K562 (cell line): ENCODE results near the gene TRAF3IP1. TPM values are rescaled to one million over a fixed set of nuclear protein-coding genes. Genes with fewer than 3 reads are reported as not detected.

Experiments used
- DNMT1 ChIP-seq: fragments of 450-650 bp; IDR thresholded peaks from 2 replicates; pipeline ENCODE4 v1.6.1; 2016; ENCODE audit warnings: antibody characterized with exemption, mild to moderate bottlenecking
- ESRRB ChIP-seq: fragments of 250-450 bp; sonication (Bioruptor Pico); IDR thresholded peaks from 2 replicates; pipeline ENCODE4 v1.5.0; 2020; ENCODE audit warnings: mild to moderate bottlenecking, moderate library complexity, borderline replicate concordance
- EWSR1 ChIP-seq: fragments of 450-650 bp; IDR thresholded peaks from 2 replicates; pipeline ENCODE4 v1.6.1; 2018; ENCODE audit warnings: borderline replicate concordance, mild to moderate bottlenecking, low read depth, moderate library complexity; ENCODE audit not compliant: partially characterized antibody
- FOXK2 ChIP-seq, 2 experiments: fragments of 450-650 bp; IDR thresholded peaks in 1 of 2; conservative IDR thresholded peaks in 1 of 2; 2 replicates each; pipeline ENCODE4 v1.6.1; 2016; ENCODE audit warnings: low read depth in 2 of 2, mild to moderate bottlenecking in 1 of 2
- GTF2E2 ChIP-seq: fragments of 200-800 bp; sonication (Bioruptor generic); IDR thresholded peaks from 2 replicates; pipeline ENCODE4 v1.6.1; 2016; ENCODE audit warnings: missing genetic modification characterization, missing compliant biosample characterization
- LCOR ChIP-seq: sonication (generic); formaldehyde crosslinking; IDR thresholded peaks from 2 replicates; pipeline ENCODE4 v1.8.0; 2022; ENCODE audit warnings: mild to moderate bottlenecking, missing genetic modification reagents
- POLR2A ChIP-seq: fragments of 450-650 bp; conservative IDR thresholded peaks from 2 replicates; pipeline ENCODE4 v1.6.1; 2016
- SP2 ChIP-seq: IDR thresholded peaks from 2 replicates; pipeline ENCODE4 v1.6.1; 2011; ENCODE audit warnings: mild to moderate bottlenecking, low read depth, low read length, moderate library complexity; ENCODE audit not compliant: poor library complexity, severe bottlenecking; ENCODE audit errors: extremely low read depth
- TOE1 ChIP-seq, 2 experiments: fragments of 450-650 bp in 1 of 2; sonication (generic) in 1 of 2; formaldehyde crosslinking in 1 of 2; IDR thresholded peaks; 2 replicates each; pipeline versions ENCODE4 v1.7.1 to v1.8.0; 2016 to 2022; ENCODE audit warnings: borderline replicate concordance in 2 of 2, mild to moderate bottlenecking in 2 of 2, antibody characterized with exemption in 1 of 2, inconsistent platforms in 1 of 2, low read depth in 1 of 2, missing genetic modification reagents in 1 of 2, moderate library complexity in 1 of 2
- ZNF384 ChIP-seq: IDR thresholded peaks from 2 replicates; pipeline ENCODE4 v1.6.1; 2012; ENCODE audit warnings: low read depth, low read length, improper control_type of control experiment
- ZNF583 ChIP-seq: fragments of 250-450 bp; sonication (Bioruptor Pico); IDR thresholded peaks from 2 replicates; pipeline ENCODE4 v1.4.0; 2020
- ZNF79 ChIP-seq: fragments of 250-450 bp; sonication (Bioruptor Pico); IDR thresholded peaks from 2 replicates; pipeline ENCODE4 v1.4.0; 2020; ENCODE audit warnings: low read depth, mild to moderate bottlenecking, moderate library complexity
- polyA plus RNA-seq, 8 experiments: library from polyadenylated mRNA; depleted of rRNA in 4 of 8; stranded (reverse) in 5 of 8; unstranded in 3 of 8; fragments of >200 nt; fragmentation: Nextera tagmentation in 2 of 8; fragmentation: Illumina TruSeq in 1 of 8; extraction: Ambion mirVana in 2 of 8; extraction: Trizol in 1 of 8; gene quantifications; 2 replicates each; pipeline versions ENCODE4 v1.2.1 to v1.2.3, GENCODE V29; 2011 to 2014; ENCODE audit warnings: inconsistent platforms in 1 of 8, missing spikeins in 1 of 8
- total RNA-seq, 7 experiments: library from RNA; depleted of rRNA in 6 of 7; stranded (reverse); fragments of >200 nt in 6 of 7; fragmentation: Illumina TruSeq in 2 of 7; extraction: Trizol in 2 of 7; gene quantifications; 2 replicates each; pipeline versions ENCODE4 v1.2.1 to v1.2.3, GENCODE V29; 2011 to 2021; ENCODE audit warnings: low replicate concordance in 1 of 7
- TF ChIP-seq, protein P1 (sequence below): fragments of 250-450 bp; sonication (Bioruptor Pico); IDR thresholded peaks from 2 replicates; pipeline ENCODE4 v1.4.0; 2020; ENCODE audit warnings: mild to moderate bottlenecking, moderate library complexity
- TF ChIP-seq, protein P2 (sequence below): fragments of 450-650 bp; IDR thresholded peaks from 2 replicates; pipeline ENCODE4 v1.6.1; 2018; ENCODE audit not compliant: partially characterized antibody
- TF ChIP-seq, protein P3 (sequence below): IDR thresholded peaks from 2 replicates; pipeline ENCODE4 v1.6.1; 2014; ENCODE audit warnings: antibody characterized with exemption
- TF ChIP-seq, protein P4 (sequence below): fragments of 450-650 bp; IDR thresholded peaks from 2 replicates; pipeline ENCODE4 v1.7.1; 2018; ENCODE audit warnings: mild to moderate bottlenecking, low read depth; ENCODE audit not compliant: partially characterized antibody

TRAF3IP1 gene
- total and polyA plus RNA-seq, 9 of the 15 experiments (the other 6 are each of a cell fraction or from before 2014, with no cell fraction given), result 1.3 to 7.4 (median 3.4) TPM

DNA sequence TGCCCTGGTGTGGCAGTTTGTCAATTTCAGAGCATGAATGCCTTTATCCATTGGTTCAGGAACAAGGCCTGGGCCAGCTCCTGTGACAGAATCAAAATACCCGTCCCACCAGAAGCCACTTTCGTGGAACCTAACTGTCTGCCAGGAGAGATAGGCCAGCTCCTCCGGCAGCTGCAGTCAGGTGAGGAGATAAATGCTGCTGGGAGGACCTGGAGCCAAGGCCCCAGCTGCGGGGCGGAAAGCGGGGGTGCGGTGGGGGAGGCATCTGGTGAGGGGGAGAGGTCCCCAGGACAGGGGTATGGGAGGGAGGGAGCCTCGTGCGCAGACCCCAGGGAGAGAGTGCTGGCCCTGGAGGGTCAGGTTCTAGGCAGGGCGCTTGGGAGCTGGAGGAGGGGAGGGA, 102.0 kb downstream of the TRAF3IP1 start (continued):
- TF ChIP-seq, protein P1, sequence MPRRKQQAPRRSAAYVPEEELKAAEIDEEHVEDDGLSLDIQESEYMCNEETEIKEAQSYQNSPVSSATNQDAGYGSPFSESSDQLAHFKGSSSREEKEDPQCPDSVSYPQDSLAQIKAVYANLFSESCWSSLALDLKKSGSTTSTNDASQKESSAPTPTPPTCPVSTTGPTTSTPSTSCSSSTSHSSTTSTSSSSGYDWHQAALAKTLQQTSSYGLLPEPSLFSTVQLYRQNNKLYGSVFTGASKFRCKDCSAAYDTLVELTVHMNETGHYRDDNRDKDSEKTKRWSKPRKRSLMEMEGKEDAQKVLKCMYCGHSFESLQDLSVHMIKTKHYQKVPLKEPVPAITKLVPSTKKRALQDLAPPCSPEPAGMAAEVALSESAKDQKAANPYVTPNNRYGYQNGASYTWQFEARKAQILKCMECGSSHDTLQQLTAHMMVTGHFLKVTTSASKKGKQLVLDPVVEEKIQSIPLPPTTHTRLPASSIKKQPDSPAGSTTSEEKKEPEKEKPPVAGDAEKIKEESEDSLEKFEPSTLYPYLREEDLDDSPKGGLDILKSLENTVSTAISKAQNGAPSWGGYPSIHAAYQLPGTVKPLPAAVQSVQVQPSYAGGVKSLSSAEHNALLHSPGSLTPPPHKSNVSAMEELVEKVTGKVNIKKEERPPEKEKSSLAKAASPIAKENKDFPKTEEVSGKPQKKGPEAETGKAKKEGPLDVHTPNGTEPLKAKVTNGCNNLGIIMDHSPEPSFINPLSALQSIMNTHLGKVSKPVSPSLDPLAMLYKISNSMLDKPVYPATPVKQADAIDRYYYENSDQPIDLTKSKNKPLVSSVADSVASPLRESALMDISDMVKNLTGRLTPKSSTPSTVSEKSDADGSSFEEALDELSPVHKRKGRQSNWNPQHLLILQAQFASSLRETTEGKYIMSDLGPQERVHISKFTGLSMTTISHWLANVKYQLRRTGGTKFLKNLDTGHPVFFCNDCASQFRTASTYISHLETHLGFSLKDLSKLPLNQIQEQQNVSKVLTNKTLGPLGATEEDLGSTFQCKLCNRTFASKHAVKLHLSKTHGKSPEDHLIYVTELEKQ, result no peak
- TF ChIP-seq POLR2A, result no peak
- TF ChIP-seq, protein P2, sequence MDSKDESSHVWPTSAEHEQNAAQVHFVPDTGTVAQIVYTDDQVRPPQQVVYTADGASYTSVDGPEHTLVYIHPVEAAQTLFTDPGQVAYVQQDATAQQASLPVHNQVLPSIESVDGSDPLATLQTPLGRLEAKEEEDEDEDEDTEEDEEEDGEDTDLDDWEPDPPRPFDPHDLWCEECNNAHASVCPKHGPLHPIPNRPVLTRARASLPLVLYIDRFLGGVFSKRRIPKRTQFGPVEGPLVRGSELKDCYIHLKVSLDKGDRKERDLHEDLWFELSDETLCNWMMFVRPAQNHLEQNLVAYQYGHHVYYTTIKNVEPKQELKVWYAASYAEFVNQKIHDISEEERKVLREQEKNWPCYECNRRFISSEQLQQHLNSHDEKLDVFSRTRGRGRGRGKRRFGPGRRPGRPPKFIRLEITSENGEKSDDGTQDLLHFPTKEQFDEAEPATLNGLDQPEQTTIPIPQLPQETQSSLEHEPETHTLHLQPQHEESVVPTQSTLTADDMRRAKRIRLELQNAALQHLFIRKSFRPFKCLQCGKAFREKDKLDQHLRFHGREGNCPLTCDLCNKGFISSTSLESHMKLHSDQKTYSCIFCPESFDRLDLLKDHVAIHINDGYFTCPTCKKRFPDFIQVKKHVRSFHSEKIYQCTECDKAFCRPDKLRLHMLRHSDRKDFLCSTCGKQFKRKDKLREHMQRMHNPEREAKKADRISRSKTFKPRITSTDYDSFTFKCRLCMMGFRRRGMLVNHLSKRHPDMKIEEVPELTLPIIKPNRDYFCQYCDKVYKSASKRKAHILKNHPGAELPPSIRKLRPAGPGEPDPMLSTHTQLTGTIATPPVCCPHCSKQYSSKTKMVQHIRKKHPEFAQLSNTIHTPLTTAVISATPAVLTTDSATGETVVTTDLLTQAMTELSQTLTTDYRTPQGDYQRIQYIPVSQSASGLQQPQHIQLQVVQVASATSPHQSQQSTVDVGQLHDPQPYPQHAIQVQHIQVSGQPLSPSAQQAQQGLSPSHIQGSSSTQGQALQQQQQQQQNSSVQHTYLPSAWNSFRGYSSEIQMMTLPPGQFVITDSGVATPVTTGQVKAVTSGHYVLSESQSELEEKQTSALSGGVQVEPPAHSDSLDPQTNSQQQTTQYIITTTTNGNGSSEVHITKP, result no peak
- TF ChIP-seq ZNF384, result no peak
- TF ChIP-seq ZNF79 (CRISPR knock-in tag), result no peak
- TF ChIP-seq EWSR1, result no peak
- TF ChIP-seq, protein P3, sequence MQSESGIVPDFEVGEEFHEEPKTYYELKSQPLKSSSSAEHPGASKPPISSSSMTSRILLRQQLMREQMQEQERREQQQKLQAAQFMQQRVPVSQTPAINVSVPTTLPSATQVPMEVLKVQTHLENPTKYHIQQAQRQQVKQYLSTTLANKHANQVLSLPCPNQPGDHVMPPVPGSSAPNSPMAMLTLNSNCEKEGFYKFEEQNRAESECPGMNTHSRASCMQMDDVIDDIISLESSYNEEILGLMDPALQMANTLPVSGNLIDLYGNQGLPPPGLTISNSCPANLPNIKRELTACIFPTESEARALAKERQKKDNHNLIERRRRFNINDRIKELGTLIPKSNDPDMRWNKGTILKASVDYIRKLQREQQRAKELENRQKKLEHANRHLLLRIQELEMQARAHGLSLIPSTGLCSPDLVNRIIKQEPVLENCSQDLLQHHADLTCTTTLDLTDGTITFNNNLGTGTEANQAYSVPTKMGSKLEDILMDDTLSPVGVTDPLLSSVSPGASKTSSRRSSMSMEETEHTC, result peak; percentile 69; the same call in 1 of the 2 replicates
- TF ChIP-seq FOXK2 (conservative IDR thresholded peaks at IDR 0.05 in 1 of 2, IDR thresholded peaks at IDR 0.05 in 1 of 2; ENCODE audit: low read depth in 2 of 2), result no peak
- no peak for TF ChIP-seq SP2
- 0 out of 2 replicates have a peak, but pooled peaks have one; percentile 41 for TF ChIP-seq TOE1 (IDR thresholded peaks at IDR 0.05; ENCODE audit: borderline replicate concordance)
- TF ChIP-seq TOE1 (CRISPR knock-in tag; IDR thresholded peaks at IDR 0.05; ENCODE audit: borderline replicate concordance, low read depth), result no peak
- no peak for TF ChIP-seq ZNF583 (CRISPR knock-in tag)
- TF ChIP-seq, protein P4, sequence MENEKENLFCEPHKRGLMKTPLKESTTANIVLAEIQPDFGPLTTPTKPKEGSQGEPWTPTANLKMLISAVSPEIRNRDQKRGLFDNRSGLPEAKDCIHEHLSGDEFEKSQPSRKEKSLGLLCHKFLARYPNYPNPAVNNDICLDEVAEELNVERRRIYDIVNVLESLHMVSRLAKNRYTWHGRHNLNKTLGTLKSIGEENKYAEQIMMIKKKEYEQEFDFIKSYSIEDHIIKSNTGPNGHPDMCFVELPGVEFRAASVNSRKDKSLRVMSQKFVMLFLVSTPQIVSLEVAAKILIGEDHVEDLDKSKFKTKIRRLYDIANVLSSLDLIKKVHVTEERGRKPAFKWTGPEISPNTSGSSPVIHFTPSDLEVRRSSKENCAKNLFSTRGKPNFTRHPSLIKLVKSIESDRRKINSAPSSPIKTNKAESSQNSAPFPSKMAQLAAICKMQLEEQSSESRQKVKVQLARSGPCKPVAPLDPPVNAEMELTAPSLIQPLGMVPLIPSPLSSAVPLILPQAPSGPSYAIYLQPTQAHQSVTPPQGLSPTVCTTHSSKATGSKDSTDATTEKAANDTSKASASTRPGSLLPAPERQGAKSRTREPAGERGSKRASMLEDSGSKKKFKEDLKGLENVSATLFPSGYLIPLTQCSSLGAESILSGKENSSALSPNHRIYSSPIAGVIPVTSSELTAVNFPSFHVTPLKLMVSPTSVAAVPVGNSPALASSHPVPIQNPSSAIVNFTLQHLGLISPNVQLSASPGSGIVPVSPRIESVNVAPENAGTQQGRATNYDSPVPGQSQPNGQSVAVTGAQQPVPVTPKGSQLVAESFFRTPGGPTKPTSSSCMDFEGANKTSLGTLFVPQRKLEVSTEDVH, result no peak
- TF ChIP-seq DNMT1, result no peak
- no peak for TF ChIP-seq GTF2E2 (tag)
- 0 out of 2 replicates have a peak, but pooled peaks have one; percentile 36 for TF ChIP-seq LCOR (CRISPR knock-in tag)
- TF ChIP-seq ESRRB (CRISPR knock-in tag), result no peak
